BLaER1 treated with 17β-estradiol and CSF1 and Interleukin-3, amounts not matched to agents 10 nM and 100 nM (cell line): Measurements from ENCODE around the gene MBOAT1.
A peak's percentile ranks its signal among the peaks of the same experiment; 100 is the strongest.

Experiments used
- H3K27ac ChIP-seq, 11 experiments: shearing (Covaris generic); formaldehyde crosslinking; 2 replicates each; pipeline ENCODE4 v1.8.1; 2022
- H3K27me3 ChIP-seq, 11 experiments: shearing (Covaris generic); formaldehyde crosslinking; 2 replicates each; pipeline ENCODE4 v1.8.1; 2022
- H3K36me3 ChIP-seq, 11 experiments: shearing (Covaris generic); formaldehyde crosslinking; 2 replicates each; pipeline ENCODE4 v1.8.1; 2022
- H3K4me1 ChIP-seq, 10 experiments: shearing (Covaris generic); formaldehyde crosslinking; 2 replicates each; pipeline ENCODE4 v1.8.1; 2022
- H3K4me2 ChIP-seq, 11 experiments: shearing (Covaris generic); formaldehyde crosslinking; 2 replicates each; pipeline ENCODE4 v1.8.1; 2022
- H3K4me3 ChIP-seq, 10 experiments: shearing (Covaris generic); formaldehyde crosslinking; 2 replicates each; pipeline ENCODE4 v1.8.1; 2022
- H3K9ac ChIP-seq, 11 experiments: shearing (Covaris generic); formaldehyde crosslinking; 2 replicates each; pipeline ENCODE4 v1.8.1; 2022
- H3K9me3 ChIP-seq, 11 experiments: shearing (Covaris generic); formaldehyde crosslinking; replicated peaks in 1 of 11; 2 replicates each; pipeline ENCODE4 v1.8.1; 2022
- H4K20me1 ChIP-seq, 11 experiments: shearing (Covaris generic); formaldehyde crosslinking; 2 replicates each; pipeline ENCODE4 v1.8.1; 2022
- Cebpa-rat ChIP-seq, 11 experiments: shearing (Covaris generic); IDR thresholded peaks; 2 replicates each; pipeline ENCODE4 v1.8.1; 2022

MBOAT1 gene

GRCh38 chr6:20104696-20105095, 107.6 kb downstream of the MBOAT1 start:
- no peak overlapping the region for H3K27ac ChIP-seq
- H3K4me1 ChIP-seq: peaks cover 0 to under 1% (median 0%) of the 10 kb centered on the region in 10 experiments; a peak in 1 of 20 replicates
- no peak overlapping the region for H3K4me3 ChIP-seq
- TF ChIP-seq Cebpa-rat (IDR thresholded peaks at IDR 0.05): no peak
- peaks cover 4 to 49% (median 22%) of the 10 kb centered on the region in 11 experiments; a peak in 18 of 22 replicates for H3K36me3 ChIP-seq
- no peaks in the 10 kb centered on the region for H4K20me1 ChIP-seq
- H3K9me3 ChIP-seq: no peaks in the 10 kb centered on the region
- H3K9ac ChIP-seq: no peak overlapping the region
- H3K27me3 ChIP-seq: no peaks in the 10 kb centered on the region
- no peak overlapping the region for H3K4me2 ChIP-seq

GRCh38 chr6:20102397-20103073, 109.7 kb downstream of the MBOAT1 start:
- Histone ChIP-seq H3K36me3 (peaks cover 4 to 40% (median 14%) of the 10 kb centered on the region in 11 experiments; a peak in 16 of 22 replicates), H3K27me3 (no peaks in the 10 kb centered on the region), H3K4me2 (no peak overlapping the region), H3K4me3 (no peak overlapping the region), H3K9ac (no peak overlapping the region), H4K20me1 (no peaks in the 10 kb centered on the region), H3K27ac (no peak overlapping the region), H3K9me3 (no peaks in the 10 kb centered on the region), H3K4me1 (peaks cover 0 to 9% (median 6%) of the 10 kb centered on the region in 10 experiments; a peak in 7 of 20 replicates)
- TF ChIP-seq Cebpa-rat (IDR thresholded peaks at IDR 0.05): no peak

GRCh38 chr6:20099156-20099555, 113.1 kb downstream of the MBOAT1 start:
- peaks cover 4 to 37% (median 13%) of the 10 kb centered on the region in 11 experiments; a peak in 16 of 22 replicates for H3K36me3 ChIP-seq
- H4K20me1 ChIP-seq: no peaks in the 10 kb centered on the region
- no peaks in the 10 kb centered on the region for H3K9me3 ChIP-seq
- H3K4me2 ChIP-seq: peak overlapping the region in 4 of 11 experiments; percentile 5 to 21 (median 12); a peak in 5 of 22 replicates
- no peaks in the 10 kb centered on the region for H3K27me3 ChIP-seq
- H3K9ac ChIP-seq: no peak overlapping the region
- H3K4me1 ChIP-seq: peaks cover 0 to 13% (median 6%) of the 10 kb centered on the region in 10 experiments; a peak in 7 of 20 replicates
- H3K27ac ChIP-seq: no peak overlapping the region
- TF ChIP-seq Cebpa-rat (IDR thresholded peaks at IDR 0.05): no peak
- no peak overlapping the region for H3K4me3 ChIP-seq

GRCh38 chr6:20098267-20098876, 113.9 kb downstream of the MBOAT1 start:
- H3K4me1 ChIP-seq: peaks cover 0 to 13% (median 6%) of the 10 kb centered on the region in 10 experiments; a peak in 7 of 20 replicates

GRCh38 chr6:20096536-20096935, 115.7 kb downstream of the MBOAT1 start:
- Histone ChIP-seq H4K20me1 (no peaks in the 10 kb centered on the region), H3K9ac (no peak overlapping the region), H3K4me3 (no peak overlapping the region), H3K4me1 (peaks cover 0 to 13% (median 6%) of the 10 kb centered on the region in 10 experiments; a peak in 9 of 20 replicates), H3K9me3 (no peaks in the 10 kb centered on the region), H3K27me3 (no peaks in the 10 kb centered on the region), H3K36me3 (peaks cover 2 to 17% (median 6%) of the 10 kb centered on the region in 11 experiments; a peak in 14 of 22 replicates), H3K4me2 (no peak overlapping the region), H3K27ac (no peak overlapping the region)
- TF ChIP-seq Cebpa-rat (IDR thresholded peaks at IDR 0.05): no peak

More at GRCh38 chr6:20098267-20098876, 113.9 kb downstream of the MBOAT1 start:
- Histone ChIP-seq H3K9ac (no peak overlapping the region), H3K27ac (no peak overlapping the region), H3K4me3 (no peak overlapping the region), H3K36me3 (peaks cover 4 to 31% (median 13%) of the 10 kb centered on the region in 11 experiments; a peak in 16 of 22 replicates), H3K27me3 (no peaks in the 10 kb centered on the region), H3K4me2 (0 out of 22 replicates have a peak overlapping the region, but pooled peaks of 1 of the 11 experiments have one; percentile 17), H3K9me3 (no peaks in the 10 kb centered on the region), H4K20me1 (no peaks in the 10 kb centered on the region)
- no peak for TF ChIP-seq Cebpa-rat (IDR thresholded peaks at IDR 0.05)

- no peak overlapping the region for H3K4me3 ChIP-seq
- peaks cover 0 to 8% (median 0%) of the 10 kb centered on the region in 11 experiments; a peak in 5 of 22 replicates for H3K36me3 ChIP-seq
- no peaks in the 10 kb centered on the region for H4K20me1 ChIP-seq
- peaks cover 0 to 13% (median 6%) of the 10 kb centered on the region in 10 experiments; a peak in 9 of 20 replicates for H3K4me1 ChIP-seq
- no peak overlapping the region for H3K27ac ChIP-seq
- H3K4me2 ChIP-seq: no peak overlapping the region
- TF ChIP-seq Cebpa-rat (IDR thresholded peaks at IDR 0.05): no peak
- no peaks in the 10 kb centered on the region for H3K27me3 ChIP-seq
- no peaks in the 10 kb centered on the region for H3K9me3 ChIP-seq
- no peak overlapping the region for H3K9ac ChIP-seq
Observed at GRCh38 chr6:20095436-20095835, 116.8 kb downstream of the MBOAT1 start.

- Histone ChIP-seq H3K4me2 (peak overlapping the region in 2 of 11 experiments; percentile 12 to 47; a peak in 3 of 22 replicates), H3K9ac (no peak overlapping the region), H4K20me1 (no peaks in the 10 kb centered on the region)
Observed at GRCh38 chr6:20092071-20092566, 120.2 kb downstream of the MBOAT1 start.

GRCh38 chr6:20086992-20087391, 125.3 kb downstream of the MBOAT1 start:
- Histone ChIP-seq H3K4me2 (no peak overlapping the region), H3K27ac (no peak overlapping the region), H3K4me3 (no peak overlapping the region), H3K9ac (no peak overlapping the region), H3K9me3 (peaks cover 8 to 20% (median 18%) of the 10 kb centered on the region in 11 experiments; a peak in 20 of 22 replicates), H3K36me3 (no peaks in the 10 kb centered on the region), H3K27me3 (no peaks in the 10 kb centered on the region), H3K4me1 (peaks cover 0 to 5% (median 0%) of the 10 kb centered on the region in 10 experiments; a peak in 2 of 20 replicates), H4K20me1 (no peaks in the 10 kb centered on the region)
- no peak for TF ChIP-seq Cebpa-rat (IDR thresholded peaks at IDR 0.05)

More at GRCh38 chr6:20092071-20092566, 120.2 kb downstream of the MBOAT1 start:
- no peak for TF ChIP-seq Cebpa-rat (IDR thresholded peaks at IDR 0.05)
- no peak overlapping the region for H3K4me3 ChIP-seq
- peaks cover 0 to 7% (median 5%) of the 10 kb centered on the region in 11 experiments; a peak in 14 of 22 replicates for H3K9me3 ChIP-seq
- no peaks in the 10 kb centered on the region for H3K27me3 ChIP-seq
- H3K27ac ChIP-seq: no peak overlapping the region
- H3K4me1 ChIP-seq: peaks cover 0 to 5% (median 2%) of the 10 kb centered on the region in 10 experiments; a peak in 5 of 20 replicates
- no peaks in the 10 kb centered on the region for H3K36me3 ChIP-seq

- H4K20me1 ChIP-seq: no peaks in the 10 kb centered on the region
Observed at GRCh38 chr6:20085817-20086216, 126.5 kb downstream of the MBOAT1 start.

More at GRCh38 chr6:20085817-20086216, 126.5 kb downstream of the MBOAT1 start:
- H3K4me2 ChIP-seq: no peak overlapping the region
- no peak for TF ChIP-seq Cebpa-rat (IDR thresholded peaks at IDR 0.05)
- no peak overlapping the region for H3K4me3 ChIP-seq
- H3K27ac ChIP-seq: no peak overlapping the region
- no peaks in the 10 kb centered on the region for H3K27me3 ChIP-seq
- no peaks in the 10 kb centered on the region for H3K36me3 ChIP-seq
- peaks cover 8 to 20% (median 18%) of the 10 kb centered on the region in 11 experiments; a peak in 20 of 22 replicates for H3K9me3 ChIP-seq
- no peak overlapping the region for H3K9ac ChIP-seq
- H3K4me1 ChIP-seq: peaks cover 0 to 5% (median 0%) of the 10 kb centered on the region in 10 experiments; a peak in 2 of 20 replicates
